Measurements from ENCODE around the gene RALGPS1.

The RALGPS1 gene

DNA sequence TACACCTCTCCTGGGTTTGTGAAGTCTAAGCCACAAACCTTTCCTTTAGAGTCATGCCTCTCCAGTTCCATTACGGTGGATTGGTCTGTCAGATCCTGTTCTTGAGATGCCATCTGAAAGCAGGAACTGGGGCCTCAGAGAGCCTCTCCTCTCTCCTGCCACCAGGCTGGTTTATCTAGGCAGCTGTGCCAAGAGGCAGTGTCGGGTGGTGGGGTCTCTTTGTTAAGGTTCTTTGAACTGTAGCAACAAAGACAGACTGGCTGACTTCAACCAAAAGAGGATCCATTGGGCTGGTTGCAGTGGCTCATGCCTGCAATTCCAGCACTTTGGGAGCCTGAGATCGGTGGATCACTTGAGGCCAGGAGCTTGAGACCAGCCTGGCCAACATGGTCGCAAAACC is 273.8 kb downstream of the RALGPS1 start:
- Mint-ChIP-seq H3K4me3 (no peak overlapping the region), H3K27me3 (no peaks in the 10 kb centered on the region), H3K36me3 (peaks cover 3% of the 10 kb centered on the region), H3K4me1 (ENCODE audit: low read depth) (no peaks in the 10 kb centered on the region), H3K9me3 (ENCODE audit: low read depth) (no peaks in the 10 kb centered on the region), H3K27ac (no peak overlapping the region)

- Mint-ChIP-seq H3K27ac (no peak overlapping the region), H3K27me3 (no peaks in the 10 kb centered on the region), H3K36me3 (no peaks in the 10 kb centered on the region), H3K9me3 (ENCODE audit: low read depth) (no peaks in the 10 kb centered on the region), H3K4me1 (ENCODE audit: low read depth) (no peaks in the 10 kb centered on the region), H3K4me3 (no peak overlapping the region)
These were observed 275.0 kb downstream of the RALGPS1 start for GRCh38 chr9:127189628-127190027.

DNA sequence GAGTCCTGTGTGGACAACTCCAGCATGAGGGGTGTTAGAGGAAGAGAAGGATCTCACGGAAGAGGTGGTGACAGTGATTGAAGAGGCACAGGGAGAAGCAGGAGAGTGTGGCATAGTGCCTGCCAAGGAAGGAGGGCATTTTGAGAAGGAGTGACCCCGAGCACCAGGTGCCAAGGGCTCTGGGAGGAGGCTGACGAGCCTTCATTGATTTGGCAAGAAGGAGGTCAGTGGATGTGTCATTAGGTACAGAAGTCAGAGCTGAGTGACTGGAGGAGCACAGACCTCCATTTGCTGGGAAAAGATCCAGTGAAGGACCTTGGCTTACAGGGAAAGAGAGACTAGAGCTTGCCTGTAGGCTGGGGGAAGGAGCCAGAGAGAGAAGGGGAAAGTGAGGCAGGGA is 278.2 kb downstream of the RALGPS1 start:
- Mint-ChIP-seq H3K4me1 (ENCODE audit: low read depth) (no peaks in the 10 kb centered on the region), H3K36me3 (peaks cover 2% of the 10 kb centered on the region), H3K27ac (no peak overlapping the region), H3K27me3 (no peaks in the 10 kb centered on the region), H3K4me3 (no peak overlapping the region), H3K9me3 (ENCODE audit: low read depth) (no peaks in the 10 kb centered on the region)

DNA sequence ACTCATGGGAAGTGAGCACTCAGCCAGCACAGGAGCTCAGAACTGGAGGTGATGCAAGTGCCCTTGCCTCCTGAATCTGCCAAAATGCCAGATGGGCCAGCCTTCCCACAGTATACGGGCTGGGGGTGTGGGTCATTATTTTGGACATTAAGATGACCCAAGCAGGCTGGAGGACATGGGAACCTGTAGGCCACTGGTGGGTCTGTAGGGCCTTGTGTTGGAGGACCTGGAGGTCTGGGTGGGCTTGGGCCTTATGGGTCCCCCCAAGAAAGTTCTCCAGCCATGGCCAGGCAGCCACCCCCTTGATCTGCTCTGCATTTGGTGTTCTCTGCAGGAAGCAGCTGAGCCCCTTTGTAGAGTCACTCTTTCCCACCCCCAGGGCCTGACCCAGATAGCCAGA is 278.9 kb downstream of the RALGPS1 start:
- peaks cover 2% of the 10 kb centered on the region for H3K36me3 Mint-ChIP-seq
- no peak overlapping the region for H3K27ac Mint-ChIP-seq
- H3K4me3 Mint-ChIP-seq, result no peak overlapping the region
- H3K27me3 Mint-ChIP-seq, result no peaks in the 10 kb centered on the region
- H3K4me1 Mint-ChIP-seq (ENCODE audit: low read depth), result peaks cover 2% of the 10 kb centered on the region
- H3K9me3 Mint-ChIP-seq (ENCODE audit: low read depth), result no peaks in the 10 kb centered on the region

GRCh38 chr9:127194881-127195713 is 280.5 kb downstream of the RALGPS1 start:
- H3K4me1 Mint-ChIP-seq (ENCODE audit: low read depth), result peaks cover 6% of the 10 kb centered on the region
- H3K36me3 Mint-ChIP-seq, result peaks cover 2% of the 10 kb centered on the region
- H3K27ac Mint-ChIP-seq, result no peak overlapping the region
- no peaks in the 10 kb centered on the region for H3K9me3 Mint-ChIP-seq (ENCODE audit: low read depth)
- H3K4me3 Mint-ChIP-seq, result no peak overlapping the region
- no peaks in the 10 kb centered on the region for H3K27me3 Mint-ChIP-seq

DNA sequence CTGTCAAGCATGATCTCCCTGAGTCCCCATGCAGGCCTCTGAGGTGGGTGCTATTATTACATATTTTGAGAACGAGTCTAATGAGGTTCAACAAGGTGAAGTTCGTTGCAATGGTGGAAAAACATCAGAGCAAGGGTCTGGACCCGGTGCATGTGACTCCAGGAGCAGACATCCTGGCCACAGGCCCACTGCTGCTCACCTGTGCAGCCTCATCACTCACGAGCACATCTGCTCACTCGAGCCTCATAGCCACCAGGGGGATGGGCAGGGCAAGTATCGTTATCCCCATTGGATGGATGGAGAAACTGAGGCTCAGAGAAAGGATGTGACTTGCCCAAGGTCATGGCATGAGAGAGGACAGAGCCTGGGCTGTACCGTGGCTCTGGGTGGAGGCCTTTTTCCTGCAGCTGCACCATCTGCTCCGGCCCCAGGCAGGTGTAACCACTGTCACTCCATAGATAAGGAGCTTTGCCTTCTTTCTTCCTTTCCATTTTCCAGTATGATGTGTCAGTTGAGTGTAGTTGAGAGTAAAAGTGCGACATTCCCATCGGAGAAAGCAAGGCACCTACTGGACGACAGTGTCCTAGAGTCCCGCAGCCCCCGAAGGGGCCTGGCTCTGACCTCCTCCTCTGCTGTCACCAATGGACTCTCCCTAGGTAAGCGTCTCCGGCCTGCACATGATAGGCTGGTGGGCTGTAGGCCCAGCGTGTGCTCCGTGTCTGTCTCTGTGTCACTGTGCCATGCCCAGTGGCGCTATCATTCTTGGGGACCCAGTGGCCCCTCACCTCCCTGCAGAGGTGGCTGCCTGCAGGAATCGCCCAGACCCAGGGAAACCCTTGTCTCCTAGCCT is 281.6 kb downstream of the RALGPS1 start:
- Mint-ChIP-seq H3K27me3 (no peaks in the 10 kb centered on the region), H3K4me3 (no peak overlapping the region), H3K27ac (no peak overlapping the region)

GRCh38 chr9:127196826-127197145 is 282.2 kb downstream of the RALGPS1 start:
- H3K9me3 Mint-ChIP-seq (ENCODE audit: low read depth), result no peaks in the 10 kb centered on the region
- peaks cover 6% of the 10 kb centered on the region for H3K4me1 Mint-ChIP-seq (ENCODE audit: low read depth)
- no peak overlapping the region for H3K27ac Mint-ChIP-seq
- peaks cover 2% of the 10 kb centered on the region for H3K36me3 Mint-ChIP-seq
- H3K27me3 Mint-ChIP-seq, result no peaks in the 10 kb centered on the region
- no peak overlapping the region for H3K4me3 Mint-ChIP-seq

More for the DNA sequence above, 281.6 kb downstream of the RALGPS1 start:
- Mint-ChIP-seq H3K4me1 (ENCODE audit: low read depth) (peaks cover 6% of the 10 kb centered on the region), H3K9me3 (ENCODE audit: low read depth) (no peaks in the 10 kb centered on the region), H3K36me3 (peaks cover 2% of the 10 kb centered on the region)

DNA sequence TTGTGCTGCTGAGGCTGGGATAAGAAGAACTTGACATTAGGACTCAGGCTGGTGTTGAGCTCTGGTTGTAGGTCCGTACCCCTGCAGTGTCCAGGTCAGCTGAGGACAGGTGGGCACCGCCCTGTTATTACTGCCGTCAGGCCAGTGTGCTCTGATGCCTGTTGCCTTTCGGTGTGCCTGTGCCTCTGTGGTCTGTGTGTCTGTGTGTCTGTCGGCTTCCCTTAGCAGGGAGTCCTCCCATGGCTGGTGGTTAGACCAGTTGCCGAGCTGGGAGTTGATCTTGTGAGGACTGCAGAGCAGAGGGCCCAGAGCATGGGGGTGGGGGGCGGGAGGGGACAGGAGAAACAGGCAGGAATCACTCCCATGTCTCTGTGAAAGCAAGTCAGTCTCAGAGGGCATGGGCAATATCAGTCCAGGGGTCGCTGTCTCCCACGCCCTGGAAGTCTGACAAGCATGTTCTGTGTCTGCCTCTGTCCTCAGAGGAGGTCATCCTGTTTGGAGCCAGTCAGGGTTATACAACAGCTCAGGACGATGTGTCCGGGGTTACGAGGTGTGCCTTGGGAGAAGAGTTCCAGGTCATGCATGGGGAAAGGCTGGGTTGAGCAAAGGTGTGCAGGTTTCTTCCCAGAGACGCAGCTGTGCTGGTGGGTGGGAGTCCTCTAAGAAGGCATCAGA is 282.7 kb downstream of the RALGPS1 start:
- Mint-ChIP-seq H3K4me1 (ENCODE audit: low read depth) (peaks cover 6% of the 10 kb centered on the region), H3K36me3 (peaks cover 2% of the 10 kb centered on the region), H3K9me3 (ENCODE audit: low read depth) (no peaks in the 10 kb centered on the region), H3K27me3 (no peaks in the 10 kb centered on the region), H3K4me3 (no peak overlapping the region), H3K27ac (no peak overlapping the region)

- Mint-ChIP-seq H3K27ac (no peak overlapping the region), H3K36me3 (peaks cover 2% of the 10 kb centered on the region), H3K9me3 (ENCODE audit: low read depth) (no peaks in the 10 kb centered on the region), H3K27me3 (no peaks in the 10 kb centered on the region), H3K4me1 (ENCODE audit: low read depth) (peaks cover 7% of the 10 kb centered on the region), H3K4me3 (no peak overlapping the region)
These were observed 283.4 kb downstream of the RALGPS1 start for GRCh38 chr9:127197861-127198430.

DNA sequence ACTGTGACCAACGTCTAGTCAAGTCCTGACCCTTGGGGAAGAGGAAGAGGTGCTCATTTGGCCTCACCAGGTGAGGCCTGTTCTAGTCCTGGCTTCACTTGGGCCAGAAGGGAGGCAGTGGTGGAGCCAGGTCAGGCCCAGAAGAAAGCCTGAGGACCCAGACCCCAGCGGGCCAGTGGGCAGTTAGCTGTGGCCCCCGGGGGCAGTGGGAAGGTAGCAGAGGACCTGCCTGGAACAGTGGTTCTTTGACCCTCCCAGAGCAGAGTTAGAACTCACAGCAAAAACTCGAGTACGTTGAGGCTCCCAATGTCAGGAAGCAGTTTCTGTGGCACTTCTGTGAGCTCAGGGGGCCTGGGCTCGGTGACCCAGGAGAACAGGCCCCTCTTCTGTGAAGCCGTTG is 284.0 kb downstream of the RALGPS1 start:
- peaks cover 13% of the 10 kb centered on the region for H3K4me1 Mint-ChIP-seq (ENCODE audit: low read depth)
- H3K9me3 Mint-ChIP-seq (ENCODE audit: low read depth), result no peaks in the 10 kb centered on the region
- H3K27ac Mint-ChIP-seq, result no peak overlapping the region
- H3K36me3 Mint-ChIP-seq, result peaks cover 2% of the 10 kb centered on the region
- H3K27me3 Mint-ChIP-seq, result no peaks in the 10 kb centered on the region
- H3K4me3 Mint-ChIP-seq, result no peak overlapping the region

GRCh38 chr9:127199001-127199791 is 284.6 kb downstream of the RALGPS1 start:
- no peak overlapping the region for H3K4me3 Mint-ChIP-seq
- H3K27ac Mint-ChIP-seq, result no peak overlapping the region
- H3K36me3 Mint-ChIP-seq, result peaks cover 2% of the 10 kb centered on the region
- H3K4me1 Mint-ChIP-seq (ENCODE audit: low read depth), result peaks cover 18% of the 10 kb centered on the region
- no peaks in the 10 kb centered on the region for H3K27me3 Mint-ChIP-seq
- H3K9me3 Mint-ChIP-seq (ENCODE audit: low read depth), result no peaks in the 10 kb centered on the region

DNA sequence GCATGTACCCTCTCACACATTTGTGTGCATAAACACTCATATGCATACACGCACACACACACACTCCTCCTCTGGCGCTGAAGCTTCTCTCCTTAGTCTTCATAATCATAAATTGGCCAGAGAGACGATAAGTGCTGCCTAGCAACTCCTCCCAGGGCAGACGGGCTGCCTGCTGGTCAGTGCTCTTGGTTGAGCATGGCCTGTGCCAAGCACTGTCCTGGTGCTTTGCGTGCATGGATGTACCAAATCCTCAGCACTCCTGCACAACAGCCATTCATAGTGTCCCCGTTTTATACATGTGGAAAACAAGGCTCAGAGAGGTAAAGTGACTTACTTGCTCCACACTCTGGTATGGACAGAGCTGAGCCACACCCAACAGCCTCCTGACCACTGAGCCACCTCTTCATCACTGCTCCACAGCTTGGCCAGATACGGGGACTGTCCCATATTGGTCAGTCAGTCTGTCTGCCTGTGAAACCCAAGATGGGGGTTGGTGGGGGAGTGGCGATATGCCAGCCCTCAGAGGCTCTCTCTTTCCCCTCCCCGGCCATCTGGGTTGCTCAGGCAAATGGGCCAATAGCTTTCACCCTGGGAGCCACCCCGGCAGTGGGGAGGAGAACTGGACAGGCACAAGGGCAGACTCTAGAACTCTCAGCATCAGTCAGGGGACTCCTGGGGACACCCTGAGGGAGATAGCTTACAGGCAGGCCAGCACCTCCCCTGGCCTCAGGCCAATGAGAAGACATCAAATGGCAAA is 285.7 kb downstream of the RALGPS1 start:
- Mint-ChIP-seq H3K27ac (no peak overlapping the region), H3K4me3 (no peak overlapping the region), H3K36me3 (peaks cover 2% of the 10 kb centered on the region), H3K27me3 (peaks cover 1% of the 10 kb centered on the region), H3K4me1 (ENCODE audit: low read depth) (peaks cover 18% of the 10 kb centered on the region), H3K9me3 (ENCODE audit: low read depth) (no peaks in the 10 kb centered on the region)

GRCh38 chr9:127201071-127201541 is 286.5 kb downstream of the RALGPS1 start:
- Mint-ChIP-seq H3K9me3 (ENCODE audit: low read depth) (no peaks in the 10 kb centered on the region), H3K27ac (no peak overlapping the region), H3K36me3 (peaks cover 2% of the 10 kb centered on the region), H3K27me3 (peaks cover 2% of the 10 kb centered on the region), H3K4me1 (ENCODE audit: low read depth) (peaks cover 18% of the 10 kb centered on the region), H3K4me3 (no peak overlapping the region)
